Endothelial cell of hepatic sinusoid (primary cell): ENCODE results near the gene TAB2.
"Not testable (repeated sequence)": the region's sequence is repeated elsewhere in the genome, so short reads cannot be mapped to it uniquely, and the experiment has no call there.

Source experiments
- in situ Hi-C: cut with HindIII; loops from 2 replicates; pipeline ENCODE4 v1.10.0; 2017; ENCODE audit warnings: low sequenced_read_pairs

TAB2 gene

GRCh38 chr6:149437212-149437611 lies 119.7 kb downstream of the TAB2 start:
- in situ Hi-C loops: no loop called here

- in situ Hi-C loops: no loop called here
Observed at GRCh38 chr6:149438855-149439254, 121.3 kb downstream of the TAB2 start.

DNA sequence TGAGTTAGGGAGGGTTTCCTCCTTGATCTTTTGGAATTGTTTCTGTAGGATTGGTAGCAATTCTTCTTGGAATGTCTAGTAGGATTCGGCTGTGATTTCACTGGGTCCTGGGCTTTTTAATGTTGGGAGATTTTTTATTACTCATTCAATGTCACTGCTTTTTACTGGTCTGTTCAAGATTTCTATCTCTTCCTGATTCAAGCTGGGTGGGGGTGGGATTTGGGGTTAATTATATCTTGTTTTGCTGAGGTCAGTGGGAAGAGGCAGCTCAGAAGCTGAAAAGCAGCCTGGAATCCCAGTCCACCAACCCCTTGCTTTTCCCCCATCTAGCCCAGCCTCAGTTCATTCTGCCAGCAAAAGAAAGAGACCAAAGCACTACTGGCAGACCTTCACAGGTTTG lies 122.1 kb downstream of the TAB2 start:
- in situ Hi-C loops: no loop called here

- in situ Hi-C loops: no loop called here
Observed at GRCh38 chr6:149440735-149441671, 123.5 kb downstream of the TAB2 start.

GRCh38 chr6:149441740-149442139 lies 124.2 kb downstream of the TAB2 start:
- in situ Hi-C loops: no loop called here

GRCh38 chr6:149443411-149444181 lies 126.1 kb downstream of the TAB2 start:
- in situ Hi-C loops: no loop called here

DNA sequence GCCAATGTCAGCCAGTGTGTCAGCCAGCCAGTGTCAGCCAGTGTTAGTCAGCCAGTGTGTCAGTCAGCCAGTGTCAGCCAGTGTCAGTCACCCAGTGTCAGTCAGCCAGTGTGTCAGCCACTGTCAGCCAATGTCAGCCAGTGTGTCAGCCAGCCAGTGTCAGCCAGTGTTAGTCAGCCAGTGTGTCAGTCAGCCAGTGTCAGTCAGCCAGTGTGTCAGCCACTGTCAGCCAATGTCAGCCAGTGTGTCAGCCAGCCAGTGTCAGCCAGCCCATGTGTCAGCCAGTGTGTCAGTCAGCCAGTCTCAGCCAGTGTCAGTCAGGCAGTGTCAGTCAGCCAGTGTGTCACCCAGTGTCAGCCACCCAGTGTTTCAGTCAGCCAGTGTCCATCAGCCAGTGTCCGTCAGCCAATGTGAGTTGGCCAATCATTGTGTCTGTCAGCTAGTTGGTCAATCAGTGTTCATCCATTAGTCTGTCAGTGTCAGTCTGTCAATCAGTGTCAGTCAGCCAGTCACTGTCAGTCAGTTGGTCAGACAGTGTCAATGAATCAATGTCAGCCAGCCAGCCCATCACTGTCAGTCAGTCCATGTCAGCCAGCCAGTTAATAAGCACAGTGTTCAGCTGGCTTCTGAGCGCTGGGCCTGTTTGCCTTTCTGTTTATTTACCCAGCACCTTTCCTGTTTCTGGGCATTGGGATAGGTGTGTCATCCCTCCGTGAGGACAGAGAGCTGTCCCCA lies 127.0 kb downstream of the TAB2 start:
- in situ Hi-C loops: not testable (repeated sequence)

DNA sequence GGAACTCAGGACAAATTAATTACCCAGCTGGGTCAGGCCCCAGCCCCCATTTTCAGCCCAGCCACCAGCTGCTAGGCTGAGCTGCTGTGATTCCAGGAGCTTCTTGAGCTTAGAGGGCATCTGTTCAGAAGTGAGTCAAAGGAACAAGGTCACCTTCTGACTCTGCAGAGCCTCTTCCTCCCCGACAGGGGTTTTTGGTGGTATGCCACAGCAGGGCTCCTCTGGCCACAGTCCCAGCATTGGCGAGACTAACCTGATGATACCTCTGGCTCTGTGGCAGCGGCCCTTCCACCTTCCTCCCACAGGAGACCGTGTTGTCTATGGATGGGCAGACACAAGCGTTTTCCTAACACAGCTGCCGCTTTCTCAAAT lies 127.6 kb downstream of the TAB2 start:
- in situ Hi-C loops: no loop called here

DNA sequence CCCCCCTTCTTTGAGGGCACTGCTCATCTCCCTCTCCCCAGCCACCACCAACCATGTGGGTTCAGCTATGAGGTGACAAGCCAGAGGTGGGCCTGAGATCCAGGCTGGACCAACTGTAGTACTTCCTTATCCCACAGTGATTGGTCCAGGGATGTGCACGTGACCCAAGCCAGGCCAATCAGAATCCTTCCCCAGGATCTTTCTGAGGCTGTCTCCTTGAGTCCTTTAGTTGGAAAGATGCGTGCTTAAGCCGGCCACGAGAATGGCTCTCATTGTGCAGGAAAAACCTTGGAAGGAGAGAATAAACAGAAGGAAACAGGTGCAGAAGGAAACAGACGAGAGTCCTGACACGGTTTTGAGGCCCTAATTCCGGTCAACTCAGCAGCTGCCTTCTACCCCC lies 128.1 kb downstream of the TAB2 start:
- in situ Hi-C loops: no loop called here

DNA sequence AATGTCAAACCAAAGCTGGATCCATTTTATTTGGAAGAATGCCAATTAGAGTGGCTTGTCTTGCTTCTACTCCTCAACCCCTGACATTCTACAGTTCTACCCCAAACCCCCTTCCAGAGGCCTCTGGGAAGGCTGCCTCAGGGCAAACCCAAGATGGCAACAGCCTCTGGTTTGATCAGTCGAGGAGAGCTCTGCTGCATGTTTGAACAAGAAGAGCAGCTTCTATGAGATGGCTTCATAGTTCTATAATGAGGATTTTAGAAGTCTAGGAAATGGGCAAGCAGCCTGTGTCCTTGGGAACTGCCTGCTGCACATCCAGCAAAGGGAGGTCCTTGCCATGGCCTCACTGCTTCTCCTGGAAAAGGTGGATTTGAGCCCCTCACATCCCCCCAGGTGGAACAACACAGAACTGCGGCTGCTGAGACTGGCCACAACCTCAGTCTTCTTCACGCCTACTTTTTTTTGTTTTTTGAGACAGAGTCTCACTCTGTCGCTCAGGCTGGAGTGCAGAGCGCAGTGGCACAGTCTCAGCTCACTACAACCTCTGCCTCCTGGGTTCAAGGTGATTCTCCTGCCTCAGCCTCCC lies 129.4 kb downstream of the TAB2 start:
- in situ Hi-C loops: no loop called here

- in situ Hi-C loops: no loop called here
Observed at GRCh38 chr6:149448821-149449453, 131.4 kb downstream of the TAB2 start.

- in situ Hi-C loops: no loop called here
Observed at GRCh38 chr6:149449831-149450678, 132.5 kb downstream of the TAB2 start.

DNA sequence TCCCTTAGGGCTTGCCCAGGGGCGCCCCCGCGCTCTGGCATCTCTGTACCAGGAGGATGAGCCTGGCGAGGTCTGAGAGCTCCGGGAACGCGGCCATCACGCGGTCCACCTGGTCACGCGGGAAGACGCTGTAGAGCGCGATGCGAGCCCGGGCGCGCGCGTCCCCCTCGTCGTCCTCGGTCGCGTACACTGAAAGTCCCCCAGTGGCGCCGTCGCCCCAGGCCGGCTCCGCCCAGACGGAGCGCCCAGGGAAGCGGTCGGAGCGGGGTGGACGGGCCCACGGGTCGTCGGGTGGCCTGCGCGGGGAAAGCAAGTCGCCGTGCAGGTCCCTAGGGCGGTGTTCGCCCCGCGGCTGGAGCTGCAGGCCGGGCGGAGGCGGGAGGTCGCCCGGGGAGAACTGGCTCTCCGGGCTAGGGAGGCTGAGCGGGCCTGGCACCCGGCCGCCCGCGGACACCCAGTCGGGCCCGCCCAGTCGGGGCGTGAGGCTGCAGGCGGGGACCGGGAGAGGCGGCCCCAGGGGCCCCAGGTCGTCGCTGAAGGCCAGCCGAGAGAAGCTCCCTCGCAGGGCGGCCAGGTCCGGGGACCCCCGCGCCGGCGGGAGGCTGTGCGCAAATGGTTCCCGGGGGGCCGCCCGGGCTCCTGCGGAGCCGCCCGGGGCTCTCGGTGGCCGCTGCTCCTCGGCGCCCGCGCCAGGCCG lies 133.3 kb downstream of the TAB2 start:
- in situ Hi-C loops: no loop called here

GRCh38 chr6:149451376-149452036 lies 134.0 kb downstream of the TAB2 start:
- in situ Hi-C loops: no loop called here

- in situ Hi-C loops: no loop called here
Observed at GRCh38 chr6:149452037-149452939, 134.8 kb downstream of the TAB2 start.

DNA sequence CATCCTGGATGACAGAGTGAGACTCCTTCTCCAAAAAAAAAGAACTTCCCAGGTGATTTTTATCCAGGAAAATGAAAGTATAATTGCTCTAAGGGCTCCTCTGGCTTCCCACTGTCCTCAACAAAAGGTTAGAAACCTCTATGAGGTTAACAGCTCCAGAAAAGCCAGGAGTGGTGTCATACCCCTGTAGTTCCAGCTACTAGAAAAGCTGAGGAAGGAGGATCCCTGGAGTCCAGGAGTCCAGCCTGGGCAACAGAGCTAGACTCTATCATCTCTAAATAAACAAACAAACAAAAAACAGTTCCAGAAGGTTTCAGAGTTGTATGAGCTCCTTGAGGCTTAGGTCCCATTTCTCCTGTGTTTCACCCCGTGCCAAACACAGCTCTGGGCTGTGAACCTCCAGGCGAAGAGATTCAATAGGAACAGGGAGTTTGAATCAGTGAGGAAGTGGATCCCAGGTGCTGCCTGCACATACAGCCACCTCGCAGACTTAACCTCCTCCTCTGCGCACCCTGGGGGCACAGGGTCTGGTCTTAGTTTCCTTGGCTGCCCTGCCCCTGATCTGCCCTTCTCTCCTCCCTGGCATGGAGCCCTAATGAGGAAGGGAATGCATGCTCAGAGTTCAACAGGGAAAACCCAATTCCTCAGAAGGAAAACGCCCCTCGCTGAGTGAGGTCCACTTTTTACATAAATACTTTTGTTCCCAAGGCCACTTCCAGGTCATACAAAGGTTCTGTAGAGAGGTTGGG lies 136.3 kb downstream of the TAB2 start:
- in situ Hi-C loops: no loop called here

GRCh38 chr6:149454346-149454848 lies 136.9 kb downstream of the TAB2 start:
- in situ Hi-C loops: no loop called here
